CD14-positive monocyte (primary cell): Measurements from ENCODE around the gene VAMP5. TPM values are rescaled to one million over a fixed set of nuclear protein-coding genes. Genes with fewer than 3 reads are reported as not detected.
"Not testable (repeated sequence)": the region's sequence is repeated elsewhere in the genome, so short reads cannot be mapped to it uniquely, and the experiment has no call there.

Experiments used
- DNase-seq, 3 donors: peaks; one replicate each; pipeline ENCODE4 v3.0.0-alpha.2; 2011 to 2022
- H2AFZ ChIP-seq: 2 replicates; pipeline ENCODE4 v1.6.0; 2012; ENCODE audit warnings: mild to moderate bottlenecking, low read depth, low read length, inconsistent platforms; ENCODE audit not compliant: insufficient read depth, poor library complexity, severe bottlenecking
- H3K27ac ChIP-seq, 2 donors: 1 replicate in 1 of 2; 2 replicates in 1 of 2; pipeline ENCODE4 v1.5.1; 2012 to 2013; ENCODE audit warnings: low read length in 2 of 2, control low read depth in 1 of 2, inconsistent platforms in 1 of 2, low read depth in 1 of 2, mild to moderate bottlenecking in 1 of 2
- H3K27me3 ChIP-seq, 2 donors: one replicate each; pipeline versions ENCODE4 v1.6.0 to v1.6.1; 2011 to 2013; ENCODE audit warnings: low read length in 2 of 2; ENCODE audit not compliant: control insufficient read depth in 2 of 2, insufficient read depth in 2 of 2
- H3K36me3 ChIP-seq, 2 donors: replicated peaks in 1 of 2; 1 replicate in 1 of 2; 2 replicates in 1 of 2; pipeline versions ENCODE4 v1.5.1 to v1.6.1; 2012 to 2013; ENCODE audit warnings: low read length in 2 of 2, control low read depth in 1 of 2, inconsistent platforms in 1 of 2, mild to moderate bottlenecking in 1 of 2; ENCODE audit not compliant: insufficient read depth in 2 of 2, control insufficient read depth in 1 of 2
- H3K4me1 ChIP-seq, 2 donors: 1 replicate in 1 of 2; 2 replicates in 1 of 2; pipeline versions ENCODE4 v1.5.1 to v1.6.1; 2012 to 2013; ENCODE audit warnings: low read length in 2 of 2, control low read depth in 1 of 2, inconsistent platforms in 1 of 2, mild to moderate bottlenecking in 1 of 2, moderate library complexity in 1 of 2; ENCODE audit not compliant: insufficient read depth in 2 of 2, control insufficient read depth in 1 of 2
- H3K4me2 ChIP-seq: replicated peaks from 2 replicates; pipeline ENCODE3; 2012; ENCODE audit warnings: low read length, moderate library complexity, mild to moderate bottlenecking; ENCODE audit not compliant: poor library complexity, severe bottlenecking; ENCODE audit errors: extremely low read depth
- H3K4me3 ChIP-seq, 3 experiments: fragments of 200-600 bp in 1 of 3; sonication (generic) in 1 of 3; replicated peaks in 1 of 3; 1 replicate in 2 of 3; 2 replicates in 1 of 3; pipeline ENCODE4 v1.5.1; 2011 to 2013; ENCODE audit warnings: low read length in 3 of 3, mild to moderate bottlenecking in 3 of 3, control low read depth in 2 of 3, low read depth in 2 of 3, inconsistent platforms in 1 of 3, moderate library complexity in 1 of 3
- H3K79me2 ChIP-seq: 2 replicates; pipeline ENCODE4 v1.6.0; 2012; ENCODE audit warnings: mild to moderate bottlenecking, control low read depth, inconsistent platforms, low read length, moderate library complexity; ENCODE audit not compliant: insufficient read depth
- H3K9ac ChIP-seq: 2 replicates; pipeline ENCODE4 v1.6.0; 2017; ENCODE audit warnings: low read length, mild to moderate bottlenecking; ENCODE audit not compliant: insufficient read depth, poor library complexity, severe bottlenecking
- H3K9me3 ChIP-seq, 2 donors: replicated peaks in 1 of 2; 1 replicate in 1 of 2; 2 replicates in 1 of 2; pipeline versions ENCODE4 v1.5.1 to v1.6.1; 2012 to 2013; ENCODE audit warnings: low read length in 2 of 2, control low read depth in 1 of 2; ENCODE audit not compliant: control insufficient read depth in 1 of 2, insufficient read depth in 1 of 2
- H4K20me1 ChIP-seq: 2 replicates; pipeline ENCODE4 v1.6.0; 2012; ENCODE audit warnings: mild to moderate bottlenecking, low read length, control low read depth, moderate library complexity; ENCODE audit not compliant: insufficient read depth
- H3K27ac Mint-ChIP-seq, 7 donors: one replicate each; pipeline ENCODE4 v1.8.0; 2020; ENCODE audit warnings: mild to moderate bottlenecking in 7 of 7, mixed read lengths in 7 of 7, moderate library complexity in 6 of 7, inconsistent platforms in 2 of 7
- H3K27me3 Mint-ChIP-seq, 3 donors: one replicate each; pipeline ENCODE4 v1.8.0; 2021 to 2022; ENCODE audit warnings: low read depth in 3 of 3, mild to moderate bottlenecking in 3 of 3, mixed read lengths in 3 of 3, moderate library complexity in 3 of 3, inconsistent platforms in 1 of 3
- H3K36me3 Mint-ChIP-seq, 2 donors: one replicate each; pipeline ENCODE4 v1.8.0; 2020; ENCODE audit warnings: mixed read lengths in 2 of 2, inconsistent platforms in 1 of 2, mild to moderate bottlenecking in 1 of 2
- H3K4me1 Mint-ChIP-seq: one replicate; pipeline ENCODE4 v1.8.0; 2020; ENCODE audit warnings: mild to moderate bottlenecking, mixed read lengths
- H3K4me3 Mint-ChIP-seq, 2 donors: one replicate each; pipeline ENCODE4 v1.8.0; 2020; ENCODE audit warnings: mild to moderate bottlenecking in 2 of 2, mixed read lengths in 2 of 2, moderate library complexity in 1 of 2
- H3K9me3 Mint-ChIP-seq, 7 donors: one replicate each; pipeline ENCODE4 v1.8.0; 2020 to 2022; ENCODE audit warnings: mixed read lengths in 7 of 7, mild to moderate bottlenecking in 6 of 7, moderate library complexity in 6 of 7, inconsistent platforms in 2 of 7
- CTCF ChIP-seq: fragments of 200-600 bp; IDR thresholded peaks from one replicate; pipeline ENCODE4 v1.8.0; 2022; ENCODE audit warnings: antibody characterized with exemption, mild to moderate bottlenecking
- WGBS: methylation state at CpG from one replicate; pipeline ENCODE4 v1.1.5; 2013; ENCODE audit warnings: missing lambda C conversion rate; ENCODE audit not compliant: insufficient coverage; 5-methylcytosine and 5-hydroxymethylcytosine counted together
- intact Hi-C, 2 donors: fragments of 100-400 bp; cut with micrococcal nuclease; formaldehyde crosslinking; loops; one replicate each; pipeline versions ENCODE4 v1.15.0 to v1.15.1; 2023
- polyA plus RNA-seq, 3 donors: library from polyadenylated mRNA; depleted of rRNA in 1 of 3; unstranded in 2 of 3; stranded (reverse) in 1 of 3; fragments of 300-500 nt in 2 of 3; fragments of >200 nt in 1 of 3; fragmentation: Illumina TruSeq in 2 of 3; gene quantifications; 1 replicate in 2 of 3; 2 replicates in 1 of 3; pipeline ENCODE4 v1.2.3, GENCODE V29; 2012 to 2021

The VAMP5 gene
- polyA plus RNA-seq, 3 donors, result 154 to 251 (median 171) TPM

- peaks cover 54 to 69% of the 10 kb centered on the region in 2 donors for H3K36me3 Mint-ChIP-seq
- peaks cover 26% of the 10 kb centered on the region for H3K4me1 Mint-ChIP-seq
- Histone ChIP-seq H3K36me3 (peaks cover 43 to 66% of the 10 kb centered on the region in 2 donors), H3K9ac (no peak overlapping the region), H3K4me2 (no peak overlapping the region), H3K9me3 (no peaks in the 10 kb centered on the region), H3K27ac (no peak overlapping the region), H3K4me3 (no peak overlapping the region), H4K20me1 (no peaks in the 10 kb centered on the region), H3K79me2 (peaks cover 55% of the 10 kb centered on the region), H2AFZ (no peak overlapping the region), H3K27me3 (no peaks in the 10 kb centered on the region), H3K4me1 (peaks cover 16 to 21% of the 10 kb centered on the region in 2 donors)
- intact Hi-C loops, result no loop called here
- H3K27me3 Mint-ChIP-seq, result no peaks in the 10 kb centered on the region
- H3K27ac Mint-ChIP-seq, result no peak overlapping the region
- TF ChIP-seq CTCF, result no peak
- no peak for DNase-seq
- H3K9me3 Mint-ChIP-seq, result peaks cover 0 to 2% (median 0%) of the 10 kb centered on the region in 7 donors
- 86% methylated on average over 2 of the region's 5 CpGs for WGBS
- no peak overlapping the region for H3K4me3 Mint-ChIP-seq
Measured at GRCh38 chr2:85557130-85557529, 27.1 kb upstream of the VAMP5 start.

DNA sequence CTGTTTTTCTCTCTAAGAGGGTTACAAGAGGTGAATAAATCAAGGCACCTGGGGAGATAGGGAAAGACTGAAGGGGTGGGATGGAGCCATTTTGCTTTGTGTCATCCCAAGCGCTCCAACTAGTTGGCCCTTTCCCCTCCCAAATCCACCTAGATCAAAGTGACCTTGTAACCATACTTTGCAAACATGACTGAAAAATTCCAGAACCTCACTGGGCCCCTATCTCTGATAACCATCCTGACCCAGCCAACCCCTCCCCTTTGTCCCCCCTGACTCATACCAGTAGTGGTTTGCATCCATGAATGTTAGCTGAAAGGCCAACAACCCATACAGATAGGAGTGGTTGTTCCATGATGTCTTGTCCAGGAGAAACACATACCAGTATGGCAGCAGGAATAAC is 26.1 kb upstream of the VAMP5 start:
- intact Hi-C loops, result no loop called here
- H3K36me3 ChIP-seq, result peaks cover 35 to 56% of the 10 kb centered on the region in 2 donors
- peaks cover 0 to 4% (median 0%) of the 10 kb centered on the region in 7 donors for H3K9me3 Mint-ChIP-seq
- H2AFZ ChIP-seq, result no peak overlapping the region
- H4K20me1 ChIP-seq, result no peaks in the 10 kb centered on the region
- H3K27me3 ChIP-seq, result no peaks in the 10 kb centered on the region
- H3K4me1 ChIP-seq, result peaks cover 24 to 29% of the 10 kb centered on the region in 2 donors
- H3K36me3 Mint-ChIP-seq, result peaks cover 44 to 59% of the 10 kb centered on the region in 2 donors
- DNase-seq, result no peak
- no peaks in the 10 kb centered on the region for H3K9me3 ChIP-seq
- no peak overlapping the region for H3K4me3 Mint-ChIP-seq
- H3K27me3 Mint-ChIP-seq, result no peaks in the 10 kb centered on the region
- peak overlapping the region in 3 of 7 donors; percentile 36 to 72 (median 49) for H3K27ac Mint-ChIP-seq
- TF ChIP-seq CTCF, result no peak
- no CpG with 5 or more reads among the region's 1 CpG for WGBS
- H3K4me2 ChIP-seq, result no peak overlapping the region
- peaks cover 55% of the 10 kb centered on the region for H3K79me2 ChIP-seq
- no peak overlapping the region for H3K9ac ChIP-seq
- no peak overlapping the region for H3K4me3 ChIP-seq
- peaks cover 28% of the 10 kb centered on the region for H3K4me1 Mint-ChIP-seq
- H3K27ac ChIP-seq, result no peak overlapping the region

- not testable (repeated sequence) for H3K9me3 ChIP-seq, DNase-seq, H3K9me3 Mint-ChIP-seq, H3K27me3 ChIP-seq, H4K20me1 ChIP-seq, H3K27me3 Mint-ChIP-seq
- Histone ChIP-seq H2AFZ (peak overlapping the region; percentile 97), H3K79me2 (peaks cover 55% of the 10 kb centered on the region), H3K36me3 (peaks cover 17 to 34% of the 10 kb centered on the region in 2 donors), H3K4me1 (peaks cover 44 to 48% of the 10 kb centered on the region in 2 donors), H3K4me3 (peak overlapping the region in 2 of 3 experiments; percentile 66 to 99), H3K27ac (peak overlapping the region in 1 of 2 donors; percentile 94), H3K9ac (peak overlapping the region; percentile 80), H3K4me2 (peak overlapping the region; percentile 93)
- peaks cover 45% of the 10 kb centered on the region for H3K4me1 Mint-ChIP-seq
- H3K4me3 Mint-ChIP-seq, result peak overlapping the region; percentile 94 to 98
- H3K36me3 Mint-ChIP-seq, result peaks cover 26 to 37% of the 10 kb centered on the region in 2 donors
- 90% methylated on average over 11 of the region's 12 CpGs for WGBS
- peak overlapping the region in 4 of 7 donors; percentile 70 to 97 (median 94) for H3K27ac Mint-ChIP-seq
- intact Hi-C loops, result loop anchor here in 1 of 2 donors (5.0 kb wide), 1 partner anchor 42 kb away; the partner anchor contains the start of gene TMEM150A
Measured at GRCh38 chr2:85560403-85560726, 23.9 kb upstream of the VAMP5 start.
